Activated CD8-positive, alpha-beta memory T cell treated with anti-CD3 and anti-CD28 coated beads for 36 hours (primary cell): Measurements from ENCODE around the gene YIPF6. TPM values are rescaled to one million over a fixed set of nuclear protein-coding genes. Genes with fewer than 3 reads are reported as not detected.
"Not testable (repeated sequence)": the region's sequence is repeated elsewhere in the genome, so short reads cannot be mapped to it uniquely, and the experiment has no call there.

ENCODE experiments used
- CTCF ChIA-PET: fragments of 350-600 bp; sonication (Branson Sonifier 250); formaldehyde crosslinking; loops from one replicate; lab custom pipeline; 2021; ENCODE audit warnings: antibody characterized with exemption; lab: Charles Lee
- POLR2A ChIA-PET: fragments of 350-600 bp; sonication (Branson Sonifier 250); formaldehyde crosslinking; loops from one replicate; lab custom pipeline; 2021; ENCODE audit warnings: antibody characterized with exemption; lab: Charles Lee
- total RNA-seq, 2 experiments: library from RNA; stranded (reverse); gene quantifications; one replicate each; pipeline ENCODE4 v1.2.3, GENCODE V29; 2021

YIPF6 gene
- 10 to 100 TPM; 17.3 to 20.1 TPM for total RNA-seq

GRCh38 chrX:68498508-68499379 lies at the start of gene YIPF6:
Gene YIPF6 (plus strand): TSS chrX:68499051. CDS start chrX:68499067, 16 bp downstream.
- ChIA-PET CTCF (no interaction called here), POLR2A (no interaction called here)

GRCh38 chrX:68451720-68452119 lies 47.1 kb upstream of the YIPF6 start:
- ChIA-PET POLR2A (no interaction called here), CTCF (no interaction called here)

GRCh38 chrX:68454476-68455150 lies 44.2 kb upstream of the YIPF6 start:
- CTCF ChIA-PET, result no interaction called here
- POLR2A ChIA-PET, result no interaction called here

- POLR2A ChIA-PET, result no interaction called here
- CTCF ChIA-PET, result no interaction called here
These were observed 43.7 kb upstream of the YIPF6 start for GRCh38 chrX:68455151-68455510.

GRCh38 chrX:68461093-68461492 lies 37.8 kb upstream of the YIPF6 start:
- ChIA-PET POLR2A (no interaction called here), CTCF (no interaction called here)

GRCh38 chrX:68461576-68461975 lies 37.3 kb upstream of the YIPF6 start:
- CTCF ChIA-PET, result no interaction called here
- POLR2A ChIA-PET, result no interaction called here

GRCh38 chrX:68462197-68462596 lies 36.7 kb upstream of the YIPF6 start:
- ChIA-PET CTCF (no interaction called here), POLR2A (no interaction called here)

GRCh38 chrX:68462653-68463052 lies 36.2 kb upstream of the YIPF6 start:
- CTCF ChIA-PET, result no interaction called here
- POLR2A ChIA-PET, result no interaction called here

GRCh38 chrX:68463880-68464279 lies 35.0 kb upstream of the YIPF6 start:
- ChIA-PET POLR2A (no interaction called here), CTCF (no interaction called here)

GRCh38 chrX:68464796-68465195 lies 34.1 kb upstream of the YIPF6 start:
- POLR2A ChIA-PET, result no interaction called here
- CTCF ChIA-PET, result no interaction called here

GRCh38 chrX:68480969-68481368 lies 17.9 kb upstream of the YIPF6 start:
- CTCF ChIA-PET, result no interaction called here
- POLR2A ChIA-PET, result no interaction called here

GRCh38 chrX:68486198-68486597 lies 12.7 kb upstream of the YIPF6 start:
- POLR2A ChIA-PET, CTCF ChIA-PET: not testable (repeated sequence)

- CTCF ChIA-PET, result no interaction called here
These were observed 11.6 kb upstream of the YIPF6 start for GRCh38 chrX:68487254-68487653.

GRCh38 chrX:68487924-68488323 lies 10.9 kb upstream of the YIPF6 start:
- CTCF ChIA-PET, result no interaction called here
- POLR2A ChIA-PET, result no interaction called here

More at GRCh38 chrX:68487254-68487653, 11.6 kb upstream of the YIPF6 start:
- POLR2A ChIA-PET, result no interaction called here

- ChIA-PET CTCF (no interaction called here), POLR2A (no interaction called here)
These were observed 10.2 kb upstream of the YIPF6 start for GRCh38 chrX:68488657-68489056.

GRCh38 chrX:68490644-68491043 lies 8.2 kb upstream of the YIPF6 start:
- ChIA-PET CTCF (no interaction called here), POLR2A (no interaction called here)

GRCh38 chrX:68492583-68492982 lies 6.3 kb upstream of the YIPF6 start:
- CTCF ChIA-PET, result interaction anchor here (0.7 kb wide), 1 partner anchor 201 kb away, joined by 5 read pairs; no protein-coding TSS in a partner anchor

GRCh38 chrX:68493776-68494175 lies 5.1 kb upstream of the YIPF6 start:
- POLR2A ChIA-PET, CTCF ChIA-PET: not testable (repeated sequence)

More at GRCh38 chrX:68492583-68492982, 6.3 kb upstream of the YIPF6 start:
- POLR2A ChIA-PET, result no interaction called here

GRCh38 chrX:68498044-68498507 lies 775 bp upstream of the YIPF6 start:
- ChIA-PET CTCF (interaction anchor here (0.7 kb wide), 1 partner anchor 564 kb away, joined by 3 read pairs; no protein-coding TSS in a partner anchor), POLR2A (no interaction called here)
